HEK293 (cell line): ENCODE results near the gene RAET1L.

Experiments
- CTCF ChIP-seq: fragments of 450-650 bp; formaldehyde crosslinking; IDR thresholded peaks from 2 replicates; pipeline ENCODE4 v1.5.1; 2016; ENCODE audit warnings: missing biosample characterization, missing genetic modification characterization
- ZNF132 ChIP-seq: fragments of 450-650 bp; formaldehyde crosslinking; IDR thresholded peaks from 2 replicates; pipeline ENCODE4 v1.5.1; 2017; ENCODE audit warnings: missing biosample characterization, missing genetic modification characterization, borderline replicate concordance
- ZNF202 ChIP-seq: fragments of 450-650 bp; formaldehyde crosslinking; IDR thresholded peaks from 2 replicates; pipeline ENCODE4 v1.5.1; 2016; ENCODE audit warnings: missing biosample characterization, missing genetic modification characterization, borderline replicate concordance
- ZNF433 ChIP-seq: fragments of 450-650 bp; formaldehyde crosslinking; IDR thresholded peaks from 2 replicates; pipeline ENCODE4 v1.5.1; 2016; ENCODE audit warnings: missing biosample characterization, missing genetic modification characterization, low read depth

- no peak for TF ChIP-seq ZNF433 (tag by site-specific recombination)
- no peak for TF ChIP-seq CTCF (tag by site-specific recombination)
- no peak for TF ChIP-seq ZNF202
- TF ChIP-seq ZNF132 = no peak
These were observed 55.7 kb downstream of the RAET1L start for GRCh38 chr6:149969635-149970034.
